CD8-positive, alpha-beta memory T cell (primary cell): ENCODE data around the gene OLR1. TPM values are rescaled to one million over a fixed set of nuclear protein-coding genes. Genes with fewer than 3 reads are reported as not detected.
"Not testable (repeated sequence)": the region's sequence is repeated elsewhere in the genome, so short reads cannot be mapped to it uniquely, and the experiment has no call there.

Experiments used
- CTCF ChIA-PET: fragments of 350-600 bp; sonication (Branson Sonifier 250); formaldehyde crosslinking; loops from one replicate; lab custom pipeline; 2021; ENCODE audit warnings: antibody characterized with exemption; lab: Charles Lee
- POLR2A ChIA-PET: fragments of 350-600 bp; sonication (Branson Sonifier 250); formaldehyde crosslinking; loops from one replicate; lab custom pipeline; 2021; ENCODE audit warnings: antibody characterized with exemption; lab: Charles Lee
- DNase-seq, 5 donors: peaks; one replicate each; pipeline versions ENCODE4 v3.0.0 to v3.0.0-alpha.2; 2020 to 2022; ENCODE audit warnings: mixed read lengths in 1 of 5
- H3K27ac ChIP-seq: one replicate; pipeline ENCODE4 v1.7.0; 2013; ENCODE audit warnings: low read depth, mild to moderate bottlenecking, low read length, moderate library complexity
- H3K27me3 ChIP-seq: 2 replicates; pipeline ENCODE4 v1.7.0; 2013; ENCODE audit warnings: low read length, mild to moderate bottlenecking; ENCODE audit not compliant: insufficient read depth, poor library complexity, severe bottlenecking
- H3K36me3 ChIP-seq: 2 replicates; pipeline ENCODE4 v1.7.0; 2013; ENCODE audit warnings: mild to moderate bottlenecking, low read length, moderate library complexity; ENCODE audit not compliant: insufficient read depth
- H3K4me1 ChIP-seq: 2 replicates; pipeline ENCODE4 v1.7.0; 2013; ENCODE audit warnings: mild to moderate bottlenecking, low read length, moderate library complexity; ENCODE audit not compliant: insufficient read depth
- H3K4me3 ChIP-seq: 2 replicates; pipeline ENCODE4 v1.7.0; 2013; ENCODE audit warnings: mild to moderate bottlenecking, low read length
- H3K9me3 ChIP-seq: 2 replicates; pipeline ENCODE4 v1.7.0; 2013; ENCODE audit warnings: mild to moderate bottlenecking, low read length
- H3K27ac Mint-ChIP-seq, 8 donors: one replicate each; pipeline ENCODE4 v1.8.0; 2020 to 2021; ENCODE audit warnings: mixed read lengths in 8 of 8, mild to moderate bottlenecking in 6 of 8, inconsistent platforms in 3 of 8, moderate library complexity in 3 of 8
- H3K27me3 Mint-ChIP-seq, 2 donors: one replicate each; pipeline ENCODE4 v1.8.0; 2020 to 2021; ENCODE audit warnings: mixed read lengths in 2 of 2, mild to moderate bottlenecking in 1 of 2, moderate library complexity in 1 of 2
- H3K36me3 Mint-ChIP-seq, 3 donors: one replicate each; pipeline ENCODE4 v1.8.0; 2020 to 2021; ENCODE audit warnings: mixed read lengths in 3 of 3, inconsistent platforms in 1 of 3, mild to moderate bottlenecking in 1 of 3
- H3K4me1 Mint-ChIP-seq, 3 donors: one replicate each; pipeline ENCODE4 v1.8.0; 2020 to 2021; ENCODE audit warnings: mixed read lengths in 3 of 3, inconsistent platforms in 1 of 3, mild to moderate bottlenecking in 1 of 3
- H3K4me3 Mint-ChIP-seq, 7 donors: one replicate each; pipeline ENCODE4 v1.8.0; 2020 to 2021; ENCODE audit warnings: mixed read lengths in 7 of 7, mild to moderate bottlenecking in 6 of 7, moderate library complexity in 4 of 7, inconsistent platforms in 2 of 7
- H3K9me3 Mint-ChIP-seq, 5 donors: one replicate each; pipeline ENCODE4 v1.8.0; 2020 to 2022; ENCODE audit warnings: mixed read lengths in 5 of 5, mild to moderate bottlenecking in 3 of 5, moderate library complexity in 2 of 5, inconsistent platforms in 1 of 5
- polyA plus RNA-seq: library from polyadenylated mRNA; unstranded; fragments of 300-500 nt; fragmentation: Illumina TruSeq; gene quantifications from one replicate; pipeline ENCODE4 v1.2.3, GENCODE V29; 2021
- total RNA-seq, 2 experiments: library from RNA; stranded (reverse); gene quantifications; one replicate each; pipeline ENCODE4 v1.2.3, GENCODE V29; 2021

The OLR1 gene
- total and polyA plus RNA-seq, 3 experiments from 2014 or later: 0.11 to 0.42 TPM; not detected in 1

- H3K9me3 Mint-ChIP-seq: no peaks in the 10 kb centered on the region
- no peaks in the 10 kb centered on the region for H3K36me3 Mint-ChIP-seq
- H3K4me1 ChIP-seq: no peaks in the 10 kb centered on the region
- H3K27ac Mint-ChIP-seq: no peak overlapping the region
- H3K27ac ChIP-seq: no peak overlapping the region
- H3K4me3 ChIP-seq: no peak overlapping the region
- H3K36me3 ChIP-seq: no peaks in the 10 kb centered on the region
- no peak for DNase-seq
- H3K27me3 Mint-ChIP-seq: peaks cover 0 to 4% of the 10 kb centered on the region in 2 donors
- no peak overlapping the region for H3K4me3 Mint-ChIP-seq
- H3K27me3 ChIP-seq: no peaks in the 10 kb centered on the region
- no peaks in the 10 kb centered on the region for H3K9me3 ChIP-seq
- H3K4me1 Mint-ChIP-seq: no peaks in the 10 kb centered on the region
- CTCF ChIA-PET: no interaction called here
- POLR2A ChIA-PET: no interaction called here
Measured at GRCh38 chr12:10205220-10205807, 33.4 kb upstream of the OLR1 start.

GRCh38 chr12:10204495-10204894 is 32.6 kb upstream of the OLR1 start:
- H3K36me3 ChIP-seq, H3K4me3 ChIP-seq, H3K4me1 Mint-ChIP-seq, H3K27ac Mint-ChIP-seq, H3K9me3 Mint-ChIP-seq, POLR2A ChIA-PET, H3K27ac ChIP-seq, DNase-seq, H3K4me3 Mint-ChIP-seq, H3K4me1 ChIP-seq, CTCF ChIA-PET, H3K9me3 ChIP-seq, H3K36me3 Mint-ChIP-seq, H3K27me3 Mint-ChIP-seq, H3K27me3 ChIP-seq: not testable (repeated sequence)

- H3K36me3 Mint-ChIP-seq: no peaks in the 10 kb centered on the region
- DNase-seq: no peak
- peak overlapping the region in 2 of 7 donors; percentile 8 to 53 for H3K4me3 Mint-ChIP-seq
- no peaks in the 10 kb centered on the region for H3K4me1 ChIP-seq
- no peak overlapping the region for H3K4me3 ChIP-seq
- H3K36me3 ChIP-seq: no peaks in the 10 kb centered on the region
- ChIA-PET POLR2A (interaction anchor here (0.5 kb wide), 1 partner anchor 780 kb away, joined by 10 read pairs; no protein-coding TSS in a partner anchor), CTCF (interaction anchor here (1.5 kb wide), 1 partner anchor 8 kb away, joined by 4 read pairs; no protein-coding TSS in a partner anchor)
- peaks cover 8% of the 10 kb centered on the region in 3 donors for H3K4me1 Mint-ChIP-seq
- peak overlapping the region in 4 of 8 donors; percentile 1 to 50 (median 28) for H3K27ac Mint-ChIP-seq
- H3K9me3 ChIP-seq: no peaks in the 10 kb centered on the region
- no peaks in the 10 kb centered on the region for H3K9me3 Mint-ChIP-seq
- H3K27ac ChIP-seq: no peak overlapping the region
- peaks cover 12 to 16% of the 10 kb centered on the region in 2 donors for H3K27me3 Mint-ChIP-seq
- H3K27me3 ChIP-seq: no peaks in the 10 kb centered on the region
Measured at GRCh38 chr12:10197879-10198278, 25.9 kb upstream of the OLR1 start.

GRCh38 chr12:10196210-10196609 is 24.3 kb upstream of the OLR1 start:
- peak in 1 of 5 donors; percentile 7 for DNase-seq
- Histone ChIP-seq H3K36me3 (no peaks in the 10 kb centered on the region), H3K9me3 (no peaks in the 10 kb centered on the region), H3K27ac (no peak overlapping the region), H3K4me3 (no peak overlapping the region), H3K4me1 (no peaks in the 10 kb centered on the region), H3K27me3 (no peaks in the 10 kb centered on the region)
- Mint-ChIP-seq H3K4me1 (peaks cover 8% of the 10 kb centered on the region in 3 donors), H3K36me3 (no peaks in the 10 kb centered on the region), H3K4me3 (peak overlapping the region in 2 of 7 donors; percentile 24 to 37), H3K27me3 (peaks cover 10 to 23% of the 10 kb centered on the region in 2 donors), H3K27ac (peak overlapping the region in 3 of 8 donors; percentile 62 to 73 (median 63)), H3K9me3 (no peaks in the 10 kb centered on the region)
- CTCF ChIA-PET: interaction anchor here (1.1 kb wide), 1 partner anchor 44 kb away, joined by 4 read pairs; no protein-coding TSS in a partner anchor
- POLR2A ChIA-PET: interaction anchor here (0.6 to 1.4 kb wide), 4 partner anchors 10 to 856 kb away, joined by 3 to 5 read pairs (median 4); no protein-coding TSS in a partner anchor

GRCh38 chr12:10194160-10194670 is 22.3 kb upstream of the OLR1 start:
- CTCF ChIA-PET: interaction anchor here (0.9 to 2.4 kb wide), 2 partner anchors 9 to 42 kb away, joined by 3 to 9 read pairs; no protein-coding TSS in a partner anchor
- POLR2A ChIA-PET: no interaction called here
- Histone ChIP-seq H3K4me3 (no peak overlapping the region), H3K9me3 (no peaks in the 10 kb centered on the region), H3K4me1 (no peaks in the 10 kb centered on the region), H3K27me3 (no peaks in the 10 kb centered on the region), H3K36me3 (no peaks in the 10 kb centered on the region), H3K27ac (no peak overlapping the region)
- Mint-ChIP-seq H3K36me3 (no peaks in the 10 kb centered on the region), H3K27ac (no peak overlapping the region), H3K4me1 (peaks cover 12 to 16% (median 13%) of the 10 kb centered on the region in 3 donors), H3K9me3 (no peaks in the 10 kb centered on the region), H3K4me3 (no peak overlapping the region), H3K27me3 (peaks cover 10 to 23% of the 10 kb centered on the region in 2 donors)
- no peak for DNase-seq

- DNase-seq: no peak
- no peaks in the 10 kb centered on the region for H3K36me3 ChIP-seq
- Mint-ChIP-seq H3K4me3 (no peak overlapping the region), H3K9me3 (no peaks in the 10 kb centered on the region), H3K4me1 (peaks cover 10 to 16% (median 13%) of the 10 kb centered on the region in 3 donors), H3K27me3 (peaks cover 17 to 20% of the 10 kb centered on the region in 2 donors), H3K36me3 (no peaks in the 10 kb centered on the region), H3K27ac (no peak overlapping the region)
- POLR2A ChIA-PET: no interaction called here
- H3K9me3 ChIP-seq: no peaks in the 10 kb centered on the region
- H3K4me3 ChIP-seq: no peak overlapping the region
- H3K4me1 ChIP-seq: no peaks in the 10 kb centered on the region
- H3K27ac ChIP-seq: no peak overlapping the region
- CTCF ChIA-PET: interaction anchor here (1.0 to 2.9 kb wide), 3 partner anchors 19 to 39 kb away, joined by 3 to 40 read pairs (median 4); partner anchors contain the start of gene GABARAPL1
- H3K27me3 ChIP-seq: no peaks in the 10 kb centered on the region
Measured at GRCh38 chr12:10191865-10192264, 19.9 kb upstream of the OLR1 start.

- Histone ChIP-seq H3K4me1 (no peaks in the 10 kb centered on the region), H3K27ac (no peak overlapping the region), H3K27me3 (no peaks in the 10 kb centered on the region), H3K4me3 (no peak overlapping the region), H3K36me3 (no peaks in the 10 kb centered on the region), H3K9me3 (no peaks in the 10 kb centered on the region)
- Mint-ChIP-seq H3K36me3 (no peaks in the 10 kb centered on the region), H3K9me3 (no peaks in the 10 kb centered on the region), H3K27ac (peak overlapping the region in 2 of 8 donors; percentile 2 to 5), H3K4me1 (peaks cover 4 to 8% (median 5%) of the 10 kb centered on the region in 3 donors), H3K4me3 (no peak overlapping the region), H3K27me3 (peaks cover 16 to 22% of the 10 kb centered on the region in 2 donors)
- DNase-seq: peak; percentile 28 to 72 (median 48)
- CTCF ChIA-PET: interaction anchor here (0.8 to 2.9 kb wide), 5 partner anchors 8 to 38 kb away, joined by 3 to 40 read pairs (median 4); partner anchors contain the start of gene GABARAPL1
- POLR2A ChIA-PET: interaction anchor here (0.6 kb wide), 1 partner anchor 968 kb away, joined by 3 read pairs; no protein-coding TSS in a partner anchor
Measured at GRCh38 chr12:10190558-10191388, 18.8 kb upstream of the OLR1 start.
